OCI-LY7 (cell line): ENCODE measurements around the gene MFAP2. TPM values are rescaled to one million over a fixed set of nuclear protein-coding genes. Genes with fewer than 3 reads are reported as not detected.

Experiments used
- BruUV-seq: library from RNA; stranded (reverse); fragments of 400-500 nt; replicated peaks from 2 replicates; lab custom pipeline; 2021; lab: Mats Ljungman, UMichigan
- CTCF ChIA-PET: fragments of 300-600 bp; sonication (Branson Sonifier 250); formaldehyde crosslinking; loops from one replicate; lab custom pipeline; 2022; ENCODE audit warnings: antibody characterized with exemption; ENCODE audit not compliant: unreplicated experiment; lab: Charles Lee
- POLR2A ChIA-PET: fragments of 300-600 bp; sonication (Branson Sonifier 250); formaldehyde crosslinking; loops from one replicate; lab custom pipeline; 2022; ENCODE audit warnings: antibody characterized with exemption; lab: Charles Lee
- DNase-seq: peaks from one replicate; pipeline ENCODE4 v3.0.0-alpha.2; 2015; ENCODE audit warnings: low spot score
- H2AFZ ChIP-seq: fragments of 200-600 bp; sonication (generic), shearing (Covaris generic); 2 replicates; pipeline ENCODE4 v1.6.1; 2014; ENCODE audit warnings: mild to moderate bottlenecking, antibody characterized with exemption, low read length, moderate library complexity
- H3K27ac ChIP-seq: fragments of 200-600 bp; sonication (generic); 2 replicates; pipeline ENCODE4 v1.5.1; 2014; ENCODE audit warnings: mixed run types, low read depth, mild to moderate bottlenecking, moderate library complexity, low read length, inconsistent platforms; ENCODE audit not compliant: poor library complexity, severe bottlenecking
- H3K36me3 ChIP-seq: fragments of 200-600 bp; sonication (generic); 2 replicates; pipeline ENCODE4 v1.6.1; 2014; ENCODE audit warnings: mild to moderate bottlenecking, antibody characterized with exemption, low read length, moderate library complexity, mixed read lengths; ENCODE audit not compliant: insufficient read depth
- H3K4me1 ChIP-seq: fragments of 200-600 bp; sonication (generic); 2 replicates; pipeline ENCODE4 v1.5.1; 2014; ENCODE audit warnings: mild to moderate bottlenecking, low read length; ENCODE audit not compliant: insufficient read depth, poor library complexity, severe bottlenecking
- H3K4me2 ChIP-seq: fragments of 200-600 bp; sonication (generic); 2 replicates; pipeline ENCODE4 v1.6.1; 2014; ENCODE audit warnings: mild to moderate bottlenecking, low read length
- H3K4me3 ChIP-seq: fragments of 200-600 bp; sonication (generic); 2 replicates; pipeline ENCODE4 v1.5.1; 2014; ENCODE audit warnings: mild to moderate bottlenecking, low read depth, low read length; ENCODE audit not compliant: poor library complexity, severe bottlenecking
- H3K79me2 ChIP-seq: fragments of 200-600 bp; sonication (generic); 2 replicates; pipeline ENCODE4 v1.6.1; 2016; ENCODE audit warnings: low read depth, mild to moderate bottlenecking, low read length, moderate library complexity, mixed read lengths; ENCODE audit not compliant: insufficient read depth
- H3K9me2 ChIP-seq: fragments of 200-600 bp; sonication (generic); 2 replicates; pipeline ENCODE4 v1.6.1; 2016; ENCODE audit warnings: mild to moderate bottlenecking, low read length, mixed read lengths; ENCODE audit not compliant: insufficient read depth
- H3K9me3 ChIP-seq: fragments of 200-600 bp; sonication (generic); 2 replicates; pipeline ENCODE4 v1.6.1; 2014; ENCODE audit warnings: mild to moderate bottlenecking, mixed run types, low read length, mixed read lengths
- H4K20me1 ChIP-seq: fragments of 200-600 bp; sonication (generic); 2 replicates; pipeline ENCODE4 v1.6.1; 2014; ENCODE audit warnings: mild to moderate bottlenecking, antibody characterized with exemption, low read length, moderate library complexity, mixed read lengths; ENCODE audit not compliant: insufficient read depth
- EZH2phosphoT487 ChIP-seq: fragments of 200-600 bp; sonication (generic); IDR thresholded peaks from 2 replicates; pipeline ENCODE4 v1.6.1; 2018; ENCODE audit warnings: low read depth, borderline replicate concordance, mild to moderate bottlenecking, mixed run types, antibody characterized with exemption, low read length, moderate library complexity, mixed read lengths
- intact Hi-C: fragments of 100-400 bp; cut with micrococcal nuclease; formaldehyde crosslinking; loops from one replicate; pipeline ENCODE4 v1.10.0; 2022; ENCODE audit not compliant: unreplicated experiment
- total RNA-seq, 2 experiments: library from RNA; depleted of rRNA in 1 of 2; stranded (reverse); fragments of >200 nt in 1 of 2; shearing (Covaris generic) in 1 of 2; gene quantifications; 2 replicates each; pipeline ENCODE4 v1.2.3, GENCODE V29; 2014 to 2022
- TF ChIP-seq, protein P1 (sequence below): fragments of 200-600 bp; sonication (generic); conservative IDR thresholded peaks from 2 replicates; pipeline ENCODE4 v1.5.1; 2014; ENCODE audit warnings: mild to moderate bottlenecking, antibody characterized with exemption, low read length, moderate library complexity, mixed read lengths

MFAP2 gene
- total RNA-seq, 2 experiments from 2014 or later, result not detected

DNA sequence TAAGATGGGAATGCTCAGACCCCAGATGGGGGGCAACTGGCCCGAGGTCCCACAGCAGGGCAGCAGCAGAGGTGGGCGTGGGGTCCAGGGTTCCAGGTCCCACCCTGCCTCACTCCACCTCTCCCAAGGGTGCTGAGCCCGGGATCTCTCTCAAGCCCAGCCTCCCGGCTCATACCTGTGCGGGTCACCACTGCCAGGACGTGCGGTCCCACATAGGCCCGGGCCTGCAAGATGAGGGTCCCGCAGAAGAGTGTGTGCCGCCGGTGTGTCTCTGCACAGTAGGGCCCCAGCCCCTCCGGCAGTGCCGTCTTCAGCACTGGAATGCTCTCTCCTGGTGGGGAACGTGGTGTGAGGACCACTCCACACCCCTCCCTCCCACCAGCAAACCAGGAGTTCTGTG, 16.4 kb upstream of the MFAP2 start:
- H3K9me3 ChIP-seq, result no peaks in the 10 kb centered on the region
- intact Hi-C loops, result no loop called here
- no TSS peak for BruUV-seq
- no peaks in the 10 kb centered on the region for H4K20me1 ChIP-seq
- no peak overlapping the region for H2AFZ ChIP-seq
- H3K79me2 ChIP-seq, result no peaks in the 10 kb centered on the region
- H3K27ac ChIP-seq, result no peak overlapping the region
- H3K4me1 ChIP-seq, result no peaks in the 10 kb centered on the region
- H3K4me3 ChIP-seq, result no peak overlapping the region
- ChIA-PET CTCF (no interaction called here), POLR2A (no interaction called here)
- peaks cover 8% of the 10 kb centered on the region for H3K36me3 ChIP-seq
- DNase-seq, result no peak
- H3K9me2 ChIP-seq, result no peaks in the 10 kb centered on the region
- TF ChIP-seq, protein P1, sequence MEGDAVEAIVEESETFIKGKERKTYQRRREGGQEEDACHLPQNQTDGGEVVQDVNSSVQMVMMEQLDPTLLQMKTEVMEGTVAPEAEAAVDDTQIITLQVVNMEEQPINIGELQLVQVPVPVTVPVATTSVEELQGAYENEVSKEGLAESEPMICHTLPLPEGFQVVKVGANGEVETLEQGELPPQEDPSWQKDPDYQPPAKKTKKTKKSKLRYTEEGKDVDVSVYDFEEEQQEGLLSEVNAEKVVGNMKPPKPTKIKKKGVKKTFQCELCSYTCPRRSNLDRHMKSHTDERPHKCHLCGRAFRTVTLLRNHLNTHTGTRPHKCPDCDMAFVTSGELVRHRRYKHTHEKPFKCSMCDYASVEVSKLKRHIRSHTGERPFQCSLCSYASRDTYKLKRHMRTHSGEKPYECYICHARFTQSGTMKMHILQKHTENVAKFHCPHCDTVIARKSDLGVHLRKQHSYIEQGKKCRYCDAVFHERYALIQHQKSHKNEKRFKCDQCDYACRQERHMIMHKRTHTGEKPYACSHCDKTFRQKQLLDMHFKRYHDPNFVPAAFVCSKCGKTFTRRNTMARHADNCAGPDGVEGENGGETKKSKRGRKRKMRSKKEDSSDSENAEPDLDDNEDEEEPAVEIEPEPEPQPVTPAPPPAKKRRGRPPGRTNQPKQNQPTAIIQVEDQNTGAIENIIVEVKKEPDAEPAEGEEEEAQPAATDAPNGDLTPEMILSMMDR, result no peak
- TF ChIP-seq EZH2phosphoT487, result no peak
- H3K4me2 ChIP-seq, result no peak overlapping the region

DNA sequence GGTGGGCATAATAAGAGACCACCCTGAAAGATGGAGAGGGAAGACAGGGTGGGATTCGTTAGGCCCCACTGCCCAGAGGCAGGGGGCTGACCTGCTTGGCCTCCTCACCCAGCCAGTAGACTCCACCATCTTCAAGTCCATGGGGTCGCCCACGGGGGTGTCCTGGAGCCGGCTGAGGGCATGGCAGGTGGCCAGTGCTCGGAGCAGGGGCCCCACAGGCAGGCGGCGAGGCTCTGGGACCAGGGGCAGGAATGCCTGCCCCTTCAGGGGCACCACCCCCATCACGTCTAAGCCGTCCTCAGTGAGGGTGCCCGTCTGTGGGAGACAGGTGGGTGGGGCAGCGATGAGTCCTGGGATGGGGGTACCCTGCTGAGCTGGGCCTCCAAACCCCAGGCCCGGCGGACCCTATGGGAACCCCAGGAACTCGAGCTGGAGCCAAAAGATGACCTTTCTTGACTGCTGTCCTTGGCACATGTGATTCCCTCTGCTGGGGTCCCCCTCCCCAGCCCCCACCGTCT, 13.2 kb upstream of the MFAP2 start:
- Histone ChIP-seq H3K4me1 (no peaks in the 10 kb centered on the region), H3K27ac (no peak overlapping the region), H3K9me3 (no peaks in the 10 kb centered on the region), H3K79me2 (no peaks in the 10 kb centered on the region), H4K20me1 (no peaks in the 10 kb centered on the region), H3K36me3 (peaks cover 8% of the 10 kb centered on the region), H3K4me3 (no peak overlapping the region), H3K9me2 (no peaks in the 10 kb centered on the region), H2AFZ (no peak overlapping the region), H3K4me2 (no peak overlapping the region)
- ChIA-PET CTCF (no interaction called here), POLR2A (no interaction called here)
- no peak for TF ChIP-seq EZH2phosphoT487
- TF ChIP-seq, protein P1, result no peak
- DNase-seq, result no peak
- intact Hi-C loops, result no loop called here
- no TSS peak for BruUV-seq

DNA sequence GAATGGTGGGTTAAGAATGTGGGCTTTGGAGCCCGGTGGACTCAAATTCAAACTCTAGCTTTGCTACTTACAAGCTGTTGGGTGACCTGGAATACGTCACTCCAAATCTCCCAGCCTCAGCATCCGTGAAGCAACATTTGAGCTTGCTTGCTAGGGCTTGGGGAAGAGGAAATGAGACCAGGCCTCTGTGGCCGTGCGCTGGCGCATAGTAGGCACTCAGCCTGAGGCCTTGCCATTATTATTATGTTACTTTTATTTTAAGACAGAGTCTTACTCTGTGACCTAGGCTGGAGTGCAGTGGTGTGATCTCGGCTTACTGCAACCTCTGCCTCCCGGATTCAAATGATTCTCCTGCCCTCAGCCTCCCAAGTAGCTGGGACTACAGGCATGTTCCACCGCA, 12.3 kb upstream of the MFAP2 start:
- Histone ChIP-seq H3K27ac (no peak overlapping the region), H3K79me2 (no peaks in the 10 kb centered on the region), H4K20me1 (no peaks in the 10 kb centered on the region), H3K4me3 (no peak overlapping the region), H3K9me3 (no peaks in the 10 kb centered on the region), H3K36me3 (0 out of 2 replicates have a peak, but pooled peaks cover 5% of the 10 kb centered on the region), H3K4me2 (no peak overlapping the region), H3K9me2 (no peaks in the 10 kb centered on the region), H2AFZ (no peak overlapping the region), H3K4me1 (no peaks in the 10 kb centered on the region)
- BruUV-seq, result no TSS peak
- DNase-seq, result no peak
- ChIA-PET POLR2A (no interaction called here), CTCF (no interaction called here)
- intact Hi-C loops, result no loop called here
- no peak for TF ChIP-seq EZH2phosphoT487
- TF ChIP-seq, protein P1, result no peak
